H1 (cell line): ENCODE data around the gene TM9SF2. TPM values are rescaled to one million over a fixed set of nuclear protein-coding genes. Genes with fewer than 3 reads are reported as not detected.

Experiments used
- CTCF ChIA-PET: fragments of 300-600 bp; sonication (Branson Sonifier 250); formaldehyde crosslinking; loops from one replicate; lab custom pipeline; 2021; ENCODE audit not compliant: partially characterized antibody; lab: Charles Lee
- POLR2A ChIA-PET: fragments of 300-600 bp; sonication (Branson Sonifier 250); formaldehyde crosslinking; loops from one replicate; lab custom pipeline; 2021; ENCODE audit warnings: inconsistent platforms; ENCODE audit not compliant: partially characterized antibody; lab: Charles Lee
- DNase-seq, 2 experiments: peaks; one replicate each; pipeline versions ENCODE4 v3.0.0 to v3.0.0-alpha.2; 2010 to 2022; ENCODE audit warnings: low spot score in 2 of 2, low read depth in 1 of 2, mixed read lengths in 1 of 2
- FAIRE-seq: peaks from 2 replicates; lab custom pipeline; 2011; peaks lifted over from hg19 to GRCh38; lab: Jason Lieb, UNC
- H2AFZ ChIP-seq: 2 replicates; pipeline ENCODE4 v1.8.1; 2012; ENCODE audit warnings: low read length, inconsistent platforms
- H2AK5ac ChIP-seq: 2 replicates; pipeline ENCODE4 v1.6.1; 2013; ENCODE audit warnings: low read depth, low read length
- H2BK120ac ChIP-seq: replicated peaks from 2 replicates; pipeline ENCODE3; 2013; ENCODE audit warnings: low read depth, low read length, inconsistent platforms
- H2BK12ac ChIP-seq: 2 replicates; pipeline ENCODE4 v1.6.1; 2013; ENCODE audit warnings: low read depth, low read length
- H2BK15ac ChIP-seq: 2 replicates; pipeline ENCODE4 v1.6.1; 2013; ENCODE audit warnings: low read length
- H2BK20ac ChIP-seq: 2 replicates; pipeline ENCODE4 v1.6.1; 2013; ENCODE audit warnings: low read length
- H2BK5ac ChIP-seq: 2 replicates; pipeline ENCODE4 v1.6.1; 2013; ENCODE audit warnings: low read depth, low read length
- H3K14ac ChIP-seq: 2 replicates; pipeline ENCODE4 v1.6.1; 2013; ENCODE audit warnings: inconsistent platforms; ENCODE audit not compliant: insufficient read length
- H3K18ac ChIP-seq: 2 replicates; pipeline ENCODE4 v1.6.1; 2013; ENCODE audit warnings: low read length; ENCODE audit errors: extremely low read depth
- H3K23ac ChIP-seq: 2 replicates; pipeline ENCODE4 v1.6.1; 2013; ENCODE audit warnings: inconsistent platforms; ENCODE audit not compliant: insufficient read length
- H3K23me2 ChIP-seq: 2 replicates; pipeline ENCODE4 v1.6.1; 2013; ENCODE audit warnings: low read depth, low read length
- H3K27ac ChIP-seq: 2 replicates; pipeline ENCODE4 v1.6.1; 2011; ENCODE audit warnings: low read depth, low read length, inconsistent platforms
- H3K27me3 ChIP-seq, 4 experiments: replicated peaks in 1 of 4; 1 replicate in 1 of 4; 2 replicates in 3 of 4; pipeline versions ENCODE4 v1.6.1 to v1.8.1; 2011 to 2013; ENCODE audit warnings: low read length in 3 of 4, mild to moderate bottlenecking in 3 of 4, inconsistent platforms in 2 of 4, mixed read lengths in 2 of 4, moderate library complexity in 1 of 4; ENCODE audit not compliant: control insufficient read depth in 3 of 4, insufficient read depth in 3 of 4; ENCODE audit errors: extremely low read depth in 1 of 4
- H3K36me3 ChIP-seq, 4 experiments: 2 replicates each; pipeline versions ENCODE4 v1.6.1 to v1.8.1; 2011 to 2013; ENCODE audit warnings: mild to moderate bottlenecking in 4 of 4, low read length in 3 of 4, moderate library complexity in 2 of 4, control low read depth in 1 of 4, inconsistent platforms in 1 of 4; ENCODE audit not compliant: insufficient read depth in 4 of 4, control insufficient read depth in 2 of 4
- H3K4ac ChIP-seq: replicated peaks from 2 replicates; pipeline ENCODE3; 2013; ENCODE audit warnings: low read length, low read depth, mixed read lengths, inconsistent platforms; ENCODE audit not compliant: insufficient read length
- H3K4me1 ChIP-seq, 4 experiments: replicated peaks in 1 of 4; 1 replicate in 1 of 4; 2 replicates in 3 of 4; pipeline versions ENCODE4 v1.6.1 to v1.8.1; 2011 to 2013; ENCODE audit warnings: low read length in 3 of 4, inconsistent platforms in 2 of 4, mixed read lengths in 1 of 4; ENCODE audit not compliant: insufficient read depth in 4 of 4, control insufficient read depth in 3 of 4
- H3K4me2 ChIP-seq, 2 experiments: 2 replicates each; pipeline versions ENCODE4 v1.6.1 to v1.8.1; 2011 to 2013; ENCODE audit warnings: low read depth in 2 of 2, low read length in 2 of 2, control low read depth in 1 of 2, inconsistent platforms in 1 of 2, mild to moderate bottlenecking in 1 of 2; ENCODE audit not compliant: insufficient read depth in 1 of 2
- H3K4me3 ChIP-seq, 4 experiments: fragments of 200-600, 300-600 bp in 1 of 4; sonication (generic), shearing (Covaris generic), sonication (Bioruptor Twin) in 1 of 4; 2 replicates each; pipeline versions ENCODE4 v1.5.1 to v1.8.1; 2011 to 2016; ENCODE audit warnings: low read length in 4 of 4, low read depth in 3 of 4, control low read depth in 2 of 4, inconsistent platforms in 2 of 4, mild to moderate bottlenecking in 2 of 4, mixed read lengths in 1 of 4, moderate library complexity in 1 of 4; ENCODE audit not compliant: insufficient read depth in 2 of 4; ENCODE audit errors: extremely low read depth in 1 of 4
- H3K56ac ChIP-seq: replicated peaks from 2 replicates; pipeline ENCODE3; 2013; ENCODE audit warnings: low read depth, mild to moderate bottlenecking, mixed read lengths, low read length, inconsistent platforms; ENCODE audit not compliant: insufficient read length
- H3K79me1 ChIP-seq: 2 replicates; pipeline ENCODE4 v1.6.1; 2013; ENCODE audit warnings: low read depth, low read length, control low read depth
- H3K79me2 ChIP-seq, 2 experiments: 2 replicates each; pipeline versions ENCODE4 v1.6.1 to v1.8.1; 2012 to 2013; ENCODE audit warnings: low read length in 2 of 2, mild to moderate bottlenecking in 2 of 2, inconsistent platforms in 1 of 2; ENCODE audit not compliant: insufficient read depth in 2 of 2, control insufficient read depth in 1 of 2
- H3K9ac ChIP-seq, 4 experiments: replicated peaks in 1 of 4; 1 replicate in 1 of 4; 2 replicates in 3 of 4; pipeline versions ENCODE4 v1.6.1 to v1.8.1; 2011 to 2013; ENCODE audit warnings: low read depth in 3 of 4, low read length in 3 of 4, control low read depth in 2 of 4, mild to moderate bottlenecking in 2 of 4, moderate library complexity in 2 of 4, inconsistent platforms in 1 of 4; ENCODE audit errors: extremely low read depth in 1 of 4
- H3K9me3 ChIP-seq, 2 experiments: 2 replicates each; pipeline versions ENCODE4 v1.6.1 to v1.8.1; 2012 to 2013; ENCODE audit warnings: mild to moderate bottlenecking in 2 of 2, moderate library complexity in 2 of 2, control low read depth in 1 of 2, inconsistent platforms in 1 of 2, low read depth in 1 of 2, low read length in 1 of 2, mixed read lengths in 1 of 2; ENCODE audit not compliant: insufficient read depth in 2 of 2
- H4K20me1 ChIP-seq, 2 experiments: replicated peaks in 1 of 2; 2 replicates each; pipeline versions ENCODE3 to v1.8.1; 2011 to 2013; ENCODE audit warnings: inconsistent platforms in 2 of 2, low read length in 2 of 2, mild to moderate bottlenecking in 1 of 2; ENCODE audit not compliant: insufficient read depth in 2 of 2, control insufficient read depth in 1 of 2
- H4K5ac ChIP-seq: 2 replicates; pipeline ENCODE4 v1.6.1; 2013; ENCODE audit warnings: low read length, low read depth, mixed read lengths, inconsistent platforms; ENCODE audit not compliant: insufficient read length
- H4K8ac ChIP-seq: 2 replicates; pipeline ENCODE4 v1.8.0; 2013; ENCODE audit warnings: mild to moderate bottlenecking, moderate library complexity, low read length, inconsistent platforms; ENCODE audit not compliant: insufficient read depth; ENCODE audit errors: extremely low read depth
- H4K91ac ChIP-seq: replicated peaks from 2 replicates; pipeline ENCODE3; 2013; ENCODE audit warnings: low read length, mixed read lengths, inconsistent platforms; ENCODE audit not compliant: insufficient read length
- CHD2 ChIP-seq: IDR thresholded peaks from 2 replicates; pipeline ENCODE4 v1.6.1; 2012; ENCODE audit warnings: low read length, improper control_type of control experiment
- RFX5 ChIP-seq: IDR thresholded peaks from 2 replicates; pipeline ENCODE4 v1.6.1; 2011; ENCODE audit warnings: low read depth, low read length, improper control_type of control experiment, borderline replicate concordance
- whole genome bisulfite sequencing, 2 experiments: shearing (Covaris generic) in 1 of 2; methylation state at CpG; one replicate each; pipeline versions ENCODE4 v1.1.6 to v1.1.7; 2013 to 2015; ENCODE audit warnings: low lambda C conversion rate in 2 of 2, mixed read lengths in 2 of 2, inconsistent platforms in 1 of 2, low coverage in 1 of 2, missing lambda C conversion rate in 1 of 2; ENCODE audit not compliant: insufficient replicate concordance in 2 of 2, insufficient coverage in 1 of 2, insufficient read length in 1 of 2; ENCODE audit errors: extremely low coverage in 1 of 2, missing lambda C conversion rate in 1 of 2; 5-methylcytosine and 5-hydroxymethylcytosine counted together
- polyA plus RNA-seq, 7 experiments: library from polyadenylated mRNA; depleted of rRNA in 3 of 7; stranded (reverse) in 5 of 7; unstranded in 2 of 7; fragments of >200 nt in 5 of 7; fragments of 200-250 nt in 2 of 7; gene quantifications; 1 replicate in 5 of 7; 2 replicates in 1 of 7; 4 replicates in 1 of 7; pipeline versions ENCODE4 v1.2.1 to v1.2.3, GENCODE V29; 2011 to 2013; ENCODE audit warnings: missing spikeins in 2 of 7, mixed read lengths in 2 of 7
- total RNA-seq: library from RNA; stranded (reverse); fragmentation: NEBNext Ultra II Directional; extraction: Animal tissue kit (Norgen Biotek cat#: 25700); gene quantifications from 2 replicates; pipeline ENCODE4 v1.2.1, GENCODE V29; 2021

Gene TM9SF2
- total and polyA plus RNA-seq, 2 of the 8 experiments (the other 6 are each of a cell fraction or from before 2014, with no cell fraction given) = 68.0 to 101 TPM

GRCh38 chr13:99495466-99496183, 5.6 kb upstream of the TM9SF2 start:
- no peak overlapping the region for H3K27ac ChIP-seq
- WGBS, 2 experiments = 87% methylated on average over 8 of the region's 8 CpGs; no CpG with 5 or more reads in 1 of the 2 experiments
- H4K5ac ChIP-seq = no peak overlapping the region
- no peak overlapping the region for H3K18ac ChIP-seq
- POLR2A ChIA-PET = no interaction called here
- no peak overlapping the region for H2AK5ac ChIP-seq
- H3K9me3 ChIP-seq = no peaks in the 10 kb centered on the region; a peak in 1 of 4 replicates
- CTCF ChIA-PET = interaction anchor here (0.6 to 1.2 kb wide), 3 partner anchors 10 to 60 kb away, joined by 3 read pairs; no protein-coding TSS in a partner anchor
- no peak overlapping the region for H3K4me3 ChIP-seq
- no peak overlapping the region for H4K8ac ChIP-seq
- H3K79me2 ChIP-seq = no peaks in the 10 kb centered on the region
- H2BK12ac ChIP-seq = no peak overlapping the region
- H3K9ac ChIP-seq = no peak overlapping the region
- TF ChIP-seq CHD2 (peak; percentile 61; the same call in 1 of the 2 replicates), RFX5 (no peak)
- TF ChIP-seq, all 59 proteins: peak for 1
- Histone ChIP-seq H2BK120ac (no peak overlapping the region), H3K23me2 (peaks cover 6% of the 10 kb centered on the region), H3K4me2 (no peak overlapping the region), H3K56ac (no peak overlapping the region), H4K20me1 (no peaks in the 10 kb centered on the region), H2BK15ac (no peak overlapping the region), H3K4me1 (peaks cover 0 to 5% (median 0%) of the 10 kb centered on the region in 4 experiments; a peak in 2 of 7 replicates), H2AFZ (no peak overlapping the region), H3K27me3 (no peaks in the 10 kb centered on the region), H4K91ac (no peak overlapping the region), H2BK20ac (no peak overlapping the region), H3K14ac (no peak overlapping the region), H3K79me1 (no peaks in the 10 kb centered on the region), H2BK5ac (no peak overlapping the region), H3K4ac (no peak overlapping the region), H3K23ac (no peak overlapping the region), H3K36me3 (no peaks in the 10 kb centered on the region)
- DNase-seq = no peak
- no peak for FAIRE-seq
